ENCODE data around the gene CFAP54.
"Not testable (repeated sequence)": the region's sequence is repeated elsewhere in the genome, so short reads cannot be mapped to it uniquely, and the experiment has no call there.

The CFAP54 gene

GRCh38 chr12:96587691-96588090 lies 98.3 kb downstream of the CFAP54 start:
- TF ChIP-seq POU2F2 (IDR thresholded peaks at IDR 0.05; ENCODE audit: low read depth, low read length) (no peak), POLR2A (IDR thresholded peaks at IDR 0.05; ENCODE audit: low read depth, low read length) (no peak), PAX5 (IDR thresholded peaks at IDR 0.05; ENCODE audit: insufficient read depth, low read length, severe bottlenecking) (no peak), POLR2AphosphoS5 (IDR thresholded peaks at IDR 0.05; ENCODE audit: low read depth, low read length) (no peak), SPI1 (IDR thresholded peaks at IDR 0.05; ENCODE audit: low read depth, low read length) (no peak), TAF1 (IDR thresholded peaks at IDR 0.05; ENCODE audit: low read depth, low read length) (no peak)
- FAIRE-seq: no peak
- DNase-seq (ENCODE audit: insufficient read length, low spot score): no peak

- no peak for FAIRE-seq
- TF ChIP-seq TAF1 (IDR thresholded peaks at IDR 0.05; ENCODE audit: low read depth, low read length) (no peak), POLR2AphosphoS5 (IDR thresholded peaks at IDR 0.05; ENCODE audit: low read depth, low read length) (no peak), SPI1 (IDR thresholded peaks at IDR 0.05; ENCODE audit: low read depth, low read length) (no peak), POLR2A (IDR thresholded peaks at IDR 0.05; ENCODE audit: low read depth, low read length) (no peak), PAX5 (IDR thresholded peaks at IDR 0.05; ENCODE audit: insufficient read depth, low read length, severe bottlenecking) (no peak), POU2F2 (IDR thresholded peaks at IDR 0.05; ENCODE audit: low read depth, low read length) (no peak)
- no peak for DNase-seq (ENCODE audit: insufficient read length, low spot score)
Observed at GRCh38 chr12:96590970-96591369, 101.6 kb downstream of the CFAP54 start.

- peak; percentile 60 for FAIRE-seq
Observed at GRCh38 chr12:96604374-96604773, 115.0 kb downstream of the CFAP54 start.

GRCh38 chr12:96605684-96606083 lies 116.3 kb downstream of the CFAP54 start:
- TF ChIP-seq POU2F2 (IDR thresholded peaks at IDR 0.05; ENCODE audit: low read depth, low read length): no peak
- TF ChIP-seq POLR2A (IDR thresholded peaks at IDR 0.05; ENCODE audit: low read depth, low read length): no peak
- TF ChIP-seq PAX5 (IDR thresholded peaks at IDR 0.05; ENCODE audit: insufficient read depth, low read length, severe bottlenecking): no peak
- FAIRE-seq (no peak), DNase-seq (ENCODE audit: insufficient read length, low spot score) (no peak)

More at GRCh38 chr12:96604374-96604773, 115.0 kb downstream of the CFAP54 start:
- DNase-seq (ENCODE audit: insufficient read length, low spot score): not testable (repeated sequence)

- no peak for FAIRE-seq
- no peak for TF ChIP-seq POLR2A (IDR thresholded peaks at IDR 0.05; ENCODE audit: low read depth, low read length)
- TF ChIP-seq SPI1 (IDR thresholded peaks at IDR 0.05; ENCODE audit: low read depth, low read length): no peak
- TF ChIP-seq TAF1 (IDR thresholded peaks at IDR 0.05; ENCODE audit: low read depth, low read length): no peak
- TF ChIP-seq POU2F2 (IDR thresholded peaks at IDR 0.05; ENCODE audit: low read depth, low read length): no peak
- TF ChIP-seq PAX5 (IDR thresholded peaks at IDR 0.05; ENCODE audit: insufficient read depth, low read length, severe bottlenecking): no peak
- TF ChIP-seq POLR2AphosphoS5 (IDR thresholded peaks at IDR 0.05; ENCODE audit: low read depth, low read length): no peak
- no peak for DNase-seq (ENCODE audit: insufficient read length, low spot score)
Observed at GRCh38 chr12:96606134-96606533, 116.8 kb downstream of the CFAP54 start.

- FAIRE-seq (no peak), DNase-seq (ENCODE audit: insufficient read length, low spot score) (no peak)
- TF ChIP-seq TAF1 (IDR thresholded peaks at IDR 0.05; ENCODE audit: low read depth, low read length) (no peak), PAX5 (IDR thresholded peaks at IDR 0.05; ENCODE audit: insufficient read depth, low read length, severe bottlenecking) (no peak), SPI1 (IDR thresholded peaks at IDR 0.05; ENCODE audit: low read depth, low read length) (no peak), POLR2AphosphoS5 (IDR thresholded peaks at IDR 0.05; ENCODE audit: low read depth, low read length) (no peak), POLR2A (IDR thresholded peaks at IDR 0.05; ENCODE audit: low read depth, low read length) (no peak), POU2F2 (IDR thresholded peaks at IDR 0.05; ENCODE audit: low read depth, low read length) (no peak)
Observed at GRCh38 chr12:96606644-96607043, 117.3 kb downstream of the CFAP54 start.

GRCh38 chr12:96617178-96617577 lies 127.8 kb downstream of the CFAP54 start:
- FAIRE-seq (no peak), DNase-seq (ENCODE audit: insufficient read length, low spot score) (no peak)
- TF ChIP-seq POLR2AphosphoS5 (IDR thresholded peaks at IDR 0.05; ENCODE audit: low read depth, low read length) (no peak), POLR2A (IDR thresholded peaks at IDR 0.05; ENCODE audit: low read depth, low read length) (no peak), SPI1 (IDR thresholded peaks at IDR 0.05; ENCODE audit: low read depth, low read length) (no peak), POU2F2 (IDR thresholded peaks at IDR 0.05; ENCODE audit: low read depth, low read length) (no peak), PAX5 (IDR thresholded peaks at IDR 0.05; ENCODE audit: insufficient read depth, low read length, severe bottlenecking) (no peak), TAF1 (IDR thresholded peaks at IDR 0.05; ENCODE audit: low read depth, low read length) (no peak)

- DNase-seq (ENCODE audit: insufficient read length, low spot score) (no peak), FAIRE-seq (no peak)
- TF ChIP-seq POLR2A (IDR thresholded peaks at IDR 0.05; ENCODE audit: low read depth, low read length) (no peak), POLR2AphosphoS5 (IDR thresholded peaks at IDR 0.05; ENCODE audit: low read depth, low read length) (no peak), PAX5 (IDR thresholded peaks at IDR 0.05; ENCODE audit: insufficient read depth, low read length, severe bottlenecking) (no peak), SPI1 (IDR thresholded peaks at IDR 0.05; ENCODE audit: low read depth, low read length) (no peak), POU2F2 (IDR thresholded peaks at IDR 0.05; ENCODE audit: low read depth, low read length) (no peak), TAF1 (IDR thresholded peaks at IDR 0.05; ENCODE audit: low read depth, low read length) (no peak)
Observed at GRCh38 chr12:96623155-96623554, 133.8 kb downstream of the CFAP54 start.

- FAIRE-seq (no peak), DNase-seq (ENCODE audit: insufficient read length, low spot score) (no peak)
- TF ChIP-seq POLR2AphosphoS5 (IDR thresholded peaks at IDR 0.05; ENCODE audit: low read depth, low read length) (no peak), POLR2A (IDR thresholded peaks at IDR 0.05; ENCODE audit: low read depth, low read length) (no peak), SPI1 (IDR thresholded peaks at IDR 0.05; ENCODE audit: low read depth, low read length) (no peak), PAX5 (IDR thresholded peaks at IDR 0.05; ENCODE audit: insufficient read depth, low read length, severe bottlenecking) (no peak), POU2F2 (IDR thresholded peaks at IDR 0.05; ENCODE audit: low read depth, low read length) (no peak), TAF1 (IDR thresholded peaks at IDR 0.05; ENCODE audit: low read depth, low read length) (no peak)
Observed at GRCh38 chr12:96623656-96624217, 134.4 kb downstream of the CFAP54 start.

- no peak for FAIRE-seq
- no peak for DNase-seq (ENCODE audit: insufficient read length, low spot score)
- no peak for TF ChIP-seq TAF1 (IDR thresholded peaks at IDR 0.05; ENCODE audit: low read depth, low read length)
- TF ChIP-seq POLR2A (IDR thresholded peaks at IDR 0.05; ENCODE audit: low read depth, low read length): no peak
Observed at GRCh38 chr12:96635844-96636243, 146.5 kb downstream of the CFAP54 start.

All from GM12891 (cell line).